Activated T-helper 1 cell treated with Interleukin-2 at 50 U/mL for 16 hours (primary cell): Measurements from ENCODE around the gene BROX.
"Not testable (repeated sequence)": the region's sequence is repeated elsewhere in the genome, so short reads cannot be mapped to it uniquely, and the experiment has no call there.

Source experiments
- DNase-seq: peaks from one replicate; pipeline ENCODE4 v3.0.0-alpha.2; 2020; ENCODE audit warnings: low read depth

The BROX gene

GRCh38 chr1:222732216-222733159 is 20.1 kb downstream of the BROX start:
- DNase-seq = no peak

GRCh38 chr1:222734740-222735139 is 22.4 kb downstream of the BROX start:
- DNase-seq = no peak

GRCh38 chr1:222736470-222736869 is 24.1 kb downstream of the BROX start:
- DNase-seq = no peak

GRCh38 chr1:222736972-222737371 is 24.6 kb downstream of the BROX start, which contains the start of gene FAM177B:
FAM177B (plus strand) TSS chr1:222737202; CDS start chr1:222746546, 9,344 bp downstream.
- no peak for DNase-seq

- DNase-seq = no peak
These were observed 27.1 kb downstream of the BROX start for GRCh38 chr1:222739465-222739864.

GRCh38 chr1:222739929-222740328 is 27.6 kb downstream of the BROX start:
- no peak for DNase-seq

GRCh38 chr1:222741630-222742457 is 29.5 kb downstream of the BROX start:
- not testable (repeated sequence) for DNase-seq

GRCh38 chr1:222749927-222750326 is 37.6 kb downstream of the BROX start:
- DNase-seq = no peak

GRCh38 chr1:222750651-222751050 is 38.3 kb downstream of the BROX start:
- DNase-seq = no peak

- DNase-seq = no peak
These were observed 38.9 kb downstream of the BROX start for GRCh38 chr1:222751255-222751654.

GRCh38 chr1:222754366-222755139 is 42.2 kb downstream of the BROX start:
- no peak for DNase-seq

- no peak for DNase-seq
These were observed 45.4 kb downstream of the BROX start for GRCh38 chr1:222757646-222758268.

GRCh38 chr1:222759451-222760035 is 47.2 kb downstream of the BROX start:
- no peak for DNase-seq

- no peak for DNase-seq
These were observed 48.7 kb downstream of the BROX start for GRCh38 chr1:222761083-222761482.

GRCh38 chr1:222762178-222762577 is 49.8 kb downstream of the BROX start:
- DNase-seq = not testable (repeated sequence)

- DNase-seq = no peak
These were observed 54.8 kb downstream of the BROX start for GRCh38 chr1:222767152-222767571.

- DNase-seq = no peak
These were observed 56.2 kb downstream of the BROX start for GRCh38 chr1:222768592-222768991.

GRCh38 chr1:222769181-222769580 is 56.8 kb downstream of the BROX start:
- DNase-seq = no peak

- DNase-seq = no peak
These were observed 57.7 kb downstream of the BROX start for GRCh38 chr1:222769971-222770620.

GRCh38 chr1:222772996-222773379 is 60.6 kb downstream of the BROX start:
- no peak for DNase-seq

GRCh38 chr1:222777463-222777862 is 65.1 kb downstream of the BROX start:
- no peak for DNase-seq
